ENCODE results near the gene GPT2. TPM values are rescaled to one million over a fixed set of nuclear protein-coding genes. Genes with fewer than 3 reads are reported as not detected.

Gene GPT2
- total RNA-seq, 1 experiment from 2014 or later, result 68.8 TPM

GRCh38 chr16:46948548-46949166, 64.5 kb downstream of the GPT2 start:
- Mint-ChIP-seq H3K27me3 (ENCODE audit: low read depth) (no peaks in the 10 kb centered on the region), H3K9me3 (no peaks in the 10 kb centered on the region), H3K4me3 (no peak overlapping the region), H3K36me3 (ENCODE audit: insufficient read depth in 1 of 3, low read depth in 3 of 3) (no peaks in the 10 kb centered on the region), H3K4me1 (no peaks in the 10 kb centered on the region), H3K27ac (no peak overlapping the region)
- H3K79me1 ChIP-seq (ENCODE audit: insufficient read depth, low read depth, low read length, poor library complexity, severe bottlenecking), result no peaks in the 10 kb centered on the region
- H3K14ac ChIP-seq (ENCODE audit: insufficient read depth, low read length), result no peak overlapping the region
- no peak overlapping the region for H2AK5ac ChIP-seq (ENCODE audit: insufficient read length, low read length)
- no peaks in the 10 kb centered on the region for H3K9me3 ChIP-seq (ENCODE audit: control insufficient read depth, low read depth, low read length)
- H4K8ac ChIP-seq (replicated peaks; ENCODE audit: insufficient read length, low read depth, low read length), result no peak overlapping the region
- no peaks in the 10 kb centered on the region for H3K23me2 ChIP-seq (ENCODE audit: insufficient read length, low read depth, low read length, poor library complexity, severe bottlenecking)
- H3K23ac ChIP-seq (ENCODE audit: insufficient read length, low read depth, low read length), result no peak overlapping the region
- H3K56ac ChIP-seq (ENCODE audit: insufficient read length, low read depth, low read length), result no peak overlapping the region
- no peaks in the 10 kb centered on the region for H3K27me3 ChIP-seq (ENCODE audit: insufficient read depth, low read length)
- no peak overlapping the region for H2BK15ac ChIP-seq (ENCODE audit: low read depth, low read length)
- TF ChIP-seq, protein P1, sequence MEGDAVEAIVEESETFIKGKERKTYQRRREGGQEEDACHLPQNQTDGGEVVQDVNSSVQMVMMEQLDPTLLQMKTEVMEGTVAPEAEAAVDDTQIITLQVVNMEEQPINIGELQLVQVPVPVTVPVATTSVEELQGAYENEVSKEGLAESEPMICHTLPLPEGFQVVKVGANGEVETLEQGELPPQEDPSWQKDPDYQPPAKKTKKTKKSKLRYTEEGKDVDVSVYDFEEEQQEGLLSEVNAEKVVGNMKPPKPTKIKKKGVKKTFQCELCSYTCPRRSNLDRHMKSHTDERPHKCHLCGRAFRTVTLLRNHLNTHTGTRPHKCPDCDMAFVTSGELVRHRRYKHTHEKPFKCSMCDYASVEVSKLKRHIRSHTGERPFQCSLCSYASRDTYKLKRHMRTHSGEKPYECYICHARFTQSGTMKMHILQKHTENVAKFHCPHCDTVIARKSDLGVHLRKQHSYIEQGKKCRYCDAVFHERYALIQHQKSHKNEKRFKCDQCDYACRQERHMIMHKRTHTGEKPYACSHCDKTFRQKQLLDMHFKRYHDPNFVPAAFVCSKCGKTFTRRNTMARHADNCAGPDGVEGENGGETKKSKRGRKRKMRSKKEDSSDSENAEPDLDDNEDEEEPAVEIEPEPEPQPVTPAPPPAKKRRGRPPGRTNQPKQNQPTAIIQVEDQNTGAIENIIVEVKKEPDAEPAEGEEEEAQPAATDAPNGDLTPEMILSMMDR (conservative IDR thresholded peaks at IDR 0.05), result no peak
- no peak overlapping the region for H2BK20ac ChIP-seq (ENCODE audit: low read depth, low read length, poor library complexity, severe bottlenecking)
- no peak overlapping the region for H2AFZ ChIP-seq (ENCODE audit: low read length)
- H3K4me1 ChIP-seq (ENCODE audit: insufficient read depth, low read length), result no peaks in the 10 kb centered on the region
- no peak overlapping the region for H3K4me2 ChIP-seq (ENCODE audit: insufficient read depth, insufficient read length, low read length)
- no peaks in the 10 kb centered on the region for H3K79me2 ChIP-seq (ENCODE audit: insufficient read depth, low read length)
- no peak overlapping the region for H4K5ac ChIP-seq (ENCODE audit: insufficient read length, low read depth, low read length)
- H3K4ac ChIP-seq (ENCODE audit: low read depth, low read length), result no peak overlapping the region
- no CpG with 5 or more reads among the region's 4 CpGs for WGBS (ENCODE audit: extremely low coverage, insufficient read length, low lambda C conversion rate)
- H2BK120ac ChIP-seq (ENCODE audit: low read depth, low read length, poor library complexity, severe bottlenecking), result no peak overlapping the region
- H3K9ac ChIP-seq (ENCODE audit: extremely low read depth, insufficient read length, low read length), result no peak overlapping the region
- H4K20me1 ChIP-seq (ENCODE audit: control insufficient read depth, insufficient read depth, insufficient read length), result no peaks in the 10 kb centered on the region
- H2BK12ac ChIP-seq (ENCODE audit: insufficient read length, low read depth, low read length), result no peak overlapping the region
- no peak for DNase-seq
- no peak overlapping the region for H3K18ac ChIP-seq (ENCODE audit: insufficient read length, low read depth, low read length)
- no peak overlapping the region for H4K91ac ChIP-seq (ENCODE audit: insufficient read length, low read depth, low read length)
- no peak overlapping the region for H2BK5ac ChIP-seq (ENCODE audit: insufficient read length, low read length)
- H3T11ph ChIP-seq (ENCODE audit: low read length), result no peak overlapping the region
- no peak overlapping the region for H3K27ac ChIP-seq (ENCODE audit: insufficient read length, low read depth, low read length)
